Measurements from ENCODE around the gene TIMM13. TPM values are rescaled to one million over a fixed set of nuclear protein-coding genes. Genes with fewer than 3 reads are reported as not detected.
A peak's percentile ranks its signal among the peaks of the same experiment; 100 is the strongest.

Gene TIMM13
- total and polyA plus RNA-seq, 9 of the 15 experiments (the other 6 are each of a cell fraction or from before 2014, with no cell fraction given): 17.6 to 215 (median 71.8) TPM

GRCh38 chr19:2392366-2392765 is 35.0 kb downstream of the TIMM13 start:
- Histone ChIP-seq H4K20me1 (replicated peaks; ENCODE audit: control insufficient read depth, insufficient read depth, low read length) (no peaks in the 10 kb centered on the region), H3K79me2 (ENCODE audit: control insufficient read depth, insufficient read depth, low read length) (no peaks in the 10 kb centered on the region), H3K4me2 (ENCODE audit: insufficient read depth, low read length) (no peak overlapping the region), H3K9me3 (replicated peaks; ENCODE audit: control insufficient read depth, insufficient read depth, low read depth, low read length) (no peaks in the 10 kb centered on the region; the same call in none of the 2 replicates), H3K9ac (ENCODE audit: insufficient read depth in 1 of 2, low read depth in 2 of 2, low read length in 2 of 2) (no peak overlapping the region), H3K27me3 (ENCODE audit: control insufficient read depth in 2 of 2, insufficient read depth in 2 of 2, low read length in 2 of 2) (no peaks in the 10 kb centered on the region), H3K4me1 (replicated peaks in 1 of 2; ENCODE audit: control insufficient read depth in 2 of 2, insufficient read depth in 2 of 2, low read length in 2 of 2) (peaks cover 6 to 24% of the 10 kb centered on the region in 2 experiments; a peak in 4 of 5 replicates), H3K9me1 (ENCODE audit: control insufficient read depth, insufficient read depth, low read length) (no peaks in the 10 kb centered on the region), H2AFZ (ENCODE audit: low read depth, low read length) (no peak overlapping the region), H3K27ac (ENCODE audit: extremely low read depth, low read depth, low read length) (no peak overlapping the region), H3K36me3 (ENCODE audit: control insufficient read depth, insufficient read depth, low read length) (no peaks in the 10 kb centered on the region), H3K4me3 (no peak overlapping the region)
- no TSS peak for BruUV-seq (replicated peaks)
- FAIRE-seq: no peak
- CTCF ChIA-PET (ENCODE audit: low intra/inter-chr PET ratio): interaction anchor here (0.8 kb wide), 1 partner anchor 117 kb away, joined by 5 read pairs; no protein-coding TSS in a partner anchor
- in situ Hi-C loops (cut with MboI) (no loop called here), intact Hi-C loops (cut with micrococcal nuclease) (loop anchor here (5.0 to 10.0 kb wide), 2 partner anchors 222 to 240 kb away; partner anchors contain the start of gene AP3D1)
- TF ChIP-seq ILF3 (IDR thresholded peaks at IDR 0.05; ENCODE audit: borderline replicate concordance): no peak
- POLR2A ChIA-PET: interaction anchor here (0.6 to 1.5 kb wide), 9 partner anchors 9 to 120 kb away, joined by 3 to 4 read pairs (median 3); no protein-coding TSS in a partner anchor
- no peak for DNase-seq (ENCODE audit: extremely low read depth in 1 of 4, low spot score in 3 of 4)
- 33% methylated on average over 7 of the region's 7 CpGs for WGBS (ENCODE audit: insufficient coverage, low coverage, missing lambda C conversion rate)
- ATAC-seq: no peak

- H3K4me2 ChIP-seq (ENCODE audit: insufficient read depth, low read length): no peak overlapping the region; the same call in 1 of the 2 replicates
- H3K4me3 ChIP-seq: no peak overlapping the region
- H3K9me1 ChIP-seq (ENCODE audit: control insufficient read depth, insufficient read depth, low read length): no peaks in the 10 kb centered on the region
- ChIA-PET CTCF (ENCODE audit: low intra/inter-chr PET ratio) (interaction anchor here (0.6 to 1.4 kb wide), 6 partner anchors 39 to 295 kb away, joined by 3 to 5 read pairs (median 3); partner anchors contain the start of genes MOB3A and PLEKHJ1), POLR2A (no interaction called here)
- no peaks in the 10 kb centered on the region; the same call in 1 of the 2 replicates for H3K9me3 ChIP-seq (replicated peaks; ENCODE audit: control insufficient read depth, insufficient read depth, low read depth, low read length)
- H4K20me1 ChIP-seq (replicated peaks; ENCODE audit: control insufficient read depth, insufficient read depth, low read length): no peaks in the 10 kb centered on the region
- in situ Hi-C loops (cut with MboI): no loop called here
- H3K27ac ChIP-seq (ENCODE audit: extremely low read depth, low read depth, low read length): no peak overlapping the region; the same call in 2 of the 3 replicates
- no peaks in the 10 kb centered on the region for H3K27me3 ChIP-seq (ENCODE audit: control insufficient read depth in 2 of 2, insufficient read depth in 2 of 2, low read length in 2 of 2)
- no peaks in the 10 kb centered on the region for H3K36me3 ChIP-seq (ENCODE audit: control insufficient read depth, insufficient read depth, low read length)
- H3K9ac ChIP-seq (ENCODE audit: insufficient read depth in 1 of 2, low read depth in 2 of 2, low read length in 2 of 2): no peak overlapping the region
- DNase-seq (ENCODE audit: extremely low read depth in 1 of 4, low spot score in 3 of 4): peak; percentile 55 to 71 (median 61)
- FAIRE-seq: peak; percentile 87
- no TSS peak for BruUV-seq (replicated peaks)
- ATAC-seq: peak; percentile 59
- peak overlapping the region; percentile 51; the same call in 1 of the 2 replicates for H2AFZ ChIP-seq (ENCODE audit: low read depth, low read length)
- H3K79me2 ChIP-seq (ENCODE audit: control insufficient read depth, insufficient read depth, low read length): no peaks in the 10 kb centered on the region
- 6% methylated on average over 10 of the region's 10 CpGs for WGBS (ENCODE audit: insufficient coverage, low coverage, missing lambda C conversion rate)
- peaks cover 6 to 19% of the 10 kb centered on the region in 2 experiments; a peak in 4 of 5 replicates for H3K4me1 ChIP-seq (replicated peaks in 1 of 2; ENCODE audit: control insufficient read depth in 2 of 2, insufficient read depth in 2 of 2, low read length in 2 of 2)
- intact Hi-C loops (cut with micrococcal nuclease): loop anchor here (1.0 to 10.0 kb wide), 4 partner anchors 116 to 239 kb away; partner anchors contain the start of genes AP3D1, PLEKHJ1 and SF3A2
- TF ChIP-seq ZHX1 (conservative IDR thresholded peaks at IDR 0.05; ENCODE audit: low read length) (0 out of 2 replicates have a peak, but pooled peaks have one; percentile 41), ZNF699 (CRISPR knock-in tag; IDR thresholded peaks at IDR 0.05; ENCODE audit: insufficient replicate concordance) (no peak), TAL1 (IDR thresholded peaks at IDR 0.05) (no peak), UBTF (IDR thresholded peaks at IDR 0.05; ENCODE audit: borderline replicate concordance in 1 of 2, low read depth in 2 of 2, low read length in 2 of 2) (no peak), ZNF124 (CRISPR knock-in tag; IDR thresholded peaks at IDR 0.05) (no peak)
Observed at GRCh38 chr19:2391118-2391725, 36.2 kb downstream of the TIMM13 start.

Measured in K562 (cell line).